ENCODE data around the gene ZNF765. TPM values are rescaled to one million over a fixed set of nuclear protein-coding genes. Genes with fewer than 3 reads are reported as not detected.
"Not testable (repeated sequence)": the region's sequence is repeated elsewhere in the genome, so short reads cannot be mapped to it uniquely, and the experiment has no call there.

Gene ZNF765
- polyA plus RNA-seq, 1 donor from 2014 or later, result 8.7 TPM

DNA sequence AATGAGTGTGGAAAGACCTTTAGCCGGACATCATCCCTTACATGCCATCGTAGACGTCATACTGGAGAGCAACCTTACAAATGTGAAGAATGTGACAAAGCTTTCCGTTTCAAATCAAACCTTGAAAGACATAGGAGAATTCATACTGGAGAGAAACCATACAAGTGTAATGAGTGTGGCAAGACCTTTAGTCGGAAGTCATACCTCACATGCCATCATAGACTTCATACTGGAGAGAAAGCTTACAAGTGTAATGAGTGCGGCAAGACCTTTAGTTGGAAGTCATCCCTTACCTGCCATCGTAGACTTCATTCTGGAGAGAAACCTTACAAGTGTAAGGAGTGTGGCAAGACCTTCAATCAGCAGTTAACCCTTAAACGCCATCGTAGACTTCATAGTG, 60.9 kb downstream of the ZNF765 start:
- no peak overlapping the region for H3K4me2 ChIP-seq (ENCODE audit: low read length)
- no peak overlapping the region for H2AFZ ChIP-seq (ENCODE audit: low read depth, low read length)
- no peaks in the 10 kb centered on the region for H3K27me3 ChIP-seq (ENCODE audit: insufficient read depth, low read depth, low read length)
- H3K9me2 ChIP-seq (ENCODE audit: insufficient read depth, low read length), result no peaks in the 10 kb centered on the region
- no peaks in the 10 kb centered on the region for H4K20me1 ChIP-seq (ENCODE audit: insufficient read depth)
- H3K36me3 ChIP-seq (ENCODE audit: insufficient read depth, low read length), result peaks cover 16% of the 10 kb centered on the region
- H3K27ac ChIP-seq (ENCODE audit: low read length), result no peak overlapping the region
- H3K9me3 ChIP-seq (ENCODE audit: low read length), result peaks cover 8% of the 10 kb centered on the region
- H3K79me2 ChIP-seq (replicated peaks; ENCODE audit: insufficient read depth, low read length), result no peaks in the 10 kb centered on the region
- TF ChIP-seq POLR2AphosphoS5 (IDR thresholded peaks at IDR 0.05), result no peak
- TF ChIP-seq RAD21 (conservative IDR thresholded peaks at IDR 0.05), result no peak
- no peak for TF ChIP-seq EP300 (conservative IDR thresholded peaks at IDR 0.05; ENCODE audit: poor library complexity, severe bottlenecking)
- TF ChIP-seq, protein P1, sequence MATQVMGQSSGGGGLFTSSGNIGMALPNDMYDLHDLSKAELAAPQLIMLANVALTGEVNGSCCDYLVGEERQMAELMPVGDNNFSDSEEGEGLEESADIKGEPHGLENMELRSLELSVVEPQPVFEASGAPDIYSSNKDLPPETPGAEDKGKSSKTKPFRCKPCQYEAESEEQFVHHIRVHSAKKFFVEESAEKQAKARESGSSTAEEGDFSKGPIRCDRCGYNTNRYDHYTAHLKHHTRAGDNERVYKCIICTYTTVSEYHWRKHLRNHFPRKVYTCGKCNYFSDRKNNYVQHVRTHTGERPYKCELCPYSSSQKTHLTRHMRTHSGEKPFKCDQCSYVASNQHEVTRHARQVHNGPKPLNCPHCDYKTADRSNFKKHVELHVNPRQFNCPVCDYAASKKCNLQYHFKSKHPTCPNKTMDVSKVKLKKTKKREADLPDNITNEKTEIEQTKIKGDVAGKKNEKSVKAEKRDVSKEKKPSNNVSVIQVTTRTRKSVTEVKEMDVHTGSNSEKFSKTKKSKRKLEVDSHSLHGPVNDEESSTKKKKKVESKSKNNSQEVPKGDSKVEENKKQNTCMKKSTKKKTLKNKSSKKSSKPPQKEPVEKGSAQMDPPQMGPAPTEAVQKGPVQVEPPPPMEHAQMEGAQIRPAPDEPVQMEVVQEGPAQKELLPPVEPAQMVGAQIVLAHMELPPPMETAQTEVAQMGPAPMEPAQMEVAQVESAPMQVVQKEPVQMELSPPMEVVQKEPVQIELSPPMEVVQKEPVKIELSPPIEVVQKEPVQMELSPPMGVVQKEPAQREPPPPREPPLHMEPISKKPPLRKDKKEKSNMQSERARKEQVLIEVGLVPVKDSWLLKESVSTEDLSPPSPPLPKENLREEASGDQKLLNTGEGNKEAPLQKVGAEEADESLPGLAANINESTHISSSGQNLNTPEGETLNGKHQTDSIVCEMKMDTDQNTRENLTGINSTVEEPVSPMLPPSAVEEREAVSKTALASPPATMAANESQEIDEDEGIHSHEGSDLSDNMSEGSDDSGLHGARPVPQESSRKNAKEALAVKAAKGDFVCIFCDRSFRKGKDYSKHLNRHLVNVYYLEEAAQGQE (IDR thresholded peaks at IDR 0.05; ENCODE audit: borderline replicate concordance), result no peak
- no peak for TF ChIP-seq EZH2 (IDR thresholded peaks at IDR 0.05; ENCODE audit: borderline replicate concordance, insufficient read depth, low read length, poor library complexity, severe bottlenecking)
- no peak for TF ChIP-seq MXI1 (conservative IDR thresholded peaks at IDR 0.05; ENCODE audit: poor library complexity, severe bottlenecking)
- TF ChIP-seq, protein P2, sequence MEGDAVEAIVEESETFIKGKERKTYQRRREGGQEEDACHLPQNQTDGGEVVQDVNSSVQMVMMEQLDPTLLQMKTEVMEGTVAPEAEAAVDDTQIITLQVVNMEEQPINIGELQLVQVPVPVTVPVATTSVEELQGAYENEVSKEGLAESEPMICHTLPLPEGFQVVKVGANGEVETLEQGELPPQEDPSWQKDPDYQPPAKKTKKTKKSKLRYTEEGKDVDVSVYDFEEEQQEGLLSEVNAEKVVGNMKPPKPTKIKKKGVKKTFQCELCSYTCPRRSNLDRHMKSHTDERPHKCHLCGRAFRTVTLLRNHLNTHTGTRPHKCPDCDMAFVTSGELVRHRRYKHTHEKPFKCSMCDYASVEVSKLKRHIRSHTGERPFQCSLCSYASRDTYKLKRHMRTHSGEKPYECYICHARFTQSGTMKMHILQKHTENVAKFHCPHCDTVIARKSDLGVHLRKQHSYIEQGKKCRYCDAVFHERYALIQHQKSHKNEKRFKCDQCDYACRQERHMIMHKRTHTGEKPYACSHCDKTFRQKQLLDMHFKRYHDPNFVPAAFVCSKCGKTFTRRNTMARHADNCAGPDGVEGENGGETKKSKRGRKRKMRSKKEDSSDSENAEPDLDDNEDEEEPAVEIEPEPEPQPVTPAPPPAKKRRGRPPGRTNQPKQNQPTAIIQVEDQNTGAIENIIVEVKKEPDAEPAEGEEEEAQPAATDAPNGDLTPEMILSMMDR (IDR thresholded peaks at IDR 0.05; ENCODE audit: poor library complexity, severe bottlenecking), result no peak
- TF ChIP-seq SMC3 (conservative IDR thresholded peaks at IDR 0.05; ENCODE audit: poor library complexity), result no peak
- TF ChIP-seq TAF1 (IDR thresholded peaks at IDR 0.05; ENCODE audit: low read depth), result no peak
- H3K9ac ChIP-seq (ENCODE audit: low read length), result no peak overlapping the region
- no peak overlapping the region for H3K4me3 ChIP-seq (ENCODE audit: low read length)
- H3F3A ChIP-seq (ENCODE audit: insufficient read depth, low read length, poor library complexity, severe bottlenecking), result no peaks in the 10 kb centered on the region

DNA sequence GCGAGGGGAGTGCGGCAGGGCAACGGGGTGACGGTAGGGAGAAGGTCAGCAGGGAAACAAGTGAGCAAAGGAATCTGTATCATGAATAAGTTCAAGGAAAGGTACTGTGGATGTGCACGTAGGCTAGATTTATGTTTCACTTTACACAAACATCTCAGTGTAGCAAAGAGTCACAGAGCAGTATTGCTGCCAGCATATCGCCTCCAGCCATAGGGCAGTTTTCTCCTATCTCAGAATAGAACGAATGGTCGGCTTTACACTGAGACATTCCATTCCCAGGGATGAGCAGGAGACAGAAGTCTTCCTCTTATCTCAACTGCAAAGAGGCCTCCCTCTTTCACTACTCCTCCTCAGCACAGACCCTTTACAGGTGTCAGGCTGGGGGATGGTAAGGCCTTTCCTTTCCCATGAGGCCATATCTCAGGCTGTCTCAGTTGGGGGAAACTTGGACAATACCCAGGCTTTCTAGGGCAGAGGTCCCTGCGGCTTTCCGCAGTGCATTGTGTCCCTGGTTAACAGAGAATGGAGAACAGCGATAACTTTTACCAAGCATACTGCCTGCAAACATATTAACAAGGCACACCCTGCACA, 65.3 kb downstream of the ZNF765 start:
- H3K27ac ChIP-seq (ENCODE audit: low read length); H3K9me2 ChIP-seq (ENCODE audit: insufficient read depth, low read length); H3K27me3 ChIP-seq (ENCODE audit: insufficient read depth, low read depth, low read length); H3K79me2 ChIP-seq (replicated peaks; ENCODE audit: insufficient read depth, low read length); H3F3A ChIP-seq (ENCODE audit: insufficient read depth, low read length, poor library complexity, severe bottlenecking); H3K9ac ChIP-seq (ENCODE audit: low read length); H3K9me3 ChIP-seq (ENCODE audit: low read length); H4K20me1 ChIP-seq (ENCODE audit: insufficient read depth); H3K36me3 ChIP-seq (ENCODE audit: insufficient read depth, low read length); H2AFZ ChIP-seq (ENCODE audit: low read depth, low read length); H3K4me2 ChIP-seq (ENCODE audit: low read length); H3K4me3 ChIP-seq (ENCODE audit: low read length): not testable (repeated sequence)

DNA sequence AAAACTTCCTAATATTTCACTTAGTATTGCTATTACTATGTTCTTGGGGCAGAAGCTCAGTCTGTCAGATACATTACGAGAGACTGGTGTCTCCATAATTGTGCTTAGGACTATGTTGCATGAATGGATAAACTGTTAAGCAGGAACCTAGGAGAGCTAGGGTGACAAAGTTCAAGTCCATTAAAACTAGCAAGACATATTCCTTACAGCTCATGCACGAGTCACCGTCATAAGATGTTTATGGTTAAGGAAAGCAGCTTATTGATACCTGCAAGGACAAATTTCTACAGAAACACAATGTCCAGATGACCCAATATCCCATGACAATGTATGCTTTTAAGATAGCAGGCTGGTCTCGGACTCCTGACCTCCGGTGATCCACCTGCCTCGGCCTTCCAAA, 66.9 kb downstream of the ZNF765 start:
- H3K79me2 ChIP-seq (replicated peaks; ENCODE audit: insufficient read depth, low read length), result no peaks in the 10 kb centered on the region

More for the DNA sequence above, 66.9 kb downstream of the ZNF765 start:
- H4K20me1 ChIP-seq (ENCODE audit: insufficient read depth), result no peaks in the 10 kb centered on the region
- no peak overlapping the region for H3K27ac ChIP-seq (ENCODE audit: low read length)
- H3F3A ChIP-seq (ENCODE audit: insufficient read depth, low read length, poor library complexity, severe bottlenecking), result no peaks in the 10 kb centered on the region
- H3K4me3 ChIP-seq (ENCODE audit: low read length), result no peak overlapping the region
- H3K9me2 ChIP-seq (ENCODE audit: insufficient read depth, low read length), result no peaks in the 10 kb centered on the region
- peaks cover 3% of the 10 kb centered on the region for H3K9me3 ChIP-seq (ENCODE audit: low read length)
- TF ChIP-seq EP300 (conservative IDR thresholded peaks at IDR 0.05; ENCODE audit: poor library complexity, severe bottlenecking), result no peak
- TF ChIP-seq MXI1 (conservative IDR thresholded peaks at IDR 0.05; ENCODE audit: poor library complexity, severe bottlenecking), result no peak
- no peak for TF ChIP-seq SMC3 (conservative IDR thresholded peaks at IDR 0.05; ENCODE audit: poor library complexity)
- TF ChIP-seq, protein P2 (IDR thresholded peaks at IDR 0.05; ENCODE audit: poor library complexity, severe bottlenecking), result no peak
- TF ChIP-seq, protein P1 (IDR thresholded peaks at IDR 0.05; ENCODE audit: borderline replicate concordance), result no peak
- TF ChIP-seq POLR2AphosphoS5 (IDR thresholded peaks at IDR 0.05), result no peak
- TF ChIP-seq TAF1 (IDR thresholded peaks at IDR 0.05; ENCODE audit: low read depth), result no peak
- TF ChIP-seq RAD21 (conservative IDR thresholded peaks at IDR 0.05), result no peak
- no peak for TF ChIP-seq EZH2 (IDR thresholded peaks at IDR 0.05; ENCODE audit: borderline replicate concordance, insufficient read depth, low read length, poor library complexity, severe bottlenecking)
- no peak overlapping the region for H3K4me2 ChIP-seq (ENCODE audit: low read length)
- no peaks in the 10 kb centered on the region for H3K27me3 ChIP-seq (ENCODE audit: insufficient read depth, low read depth, low read length)
- no peaks in the 10 kb centered on the region for H3K36me3 ChIP-seq (ENCODE audit: insufficient read depth, low read length)
- H3K9ac ChIP-seq (ENCODE audit: low read length), result no peak overlapping the region
- no peak overlapping the region for H2AFZ ChIP-seq (ENCODE audit: low read depth, low read length)

Measured in neural cell (in vitro differentiated cells).